Esophagus muscularis mucosa (tissue), 3 donors: ENCODE data around the gene LRP2BP.
"Not testable (repeated sequence)": the region's sequence is repeated elsewhere in the genome, so short reads cannot be mapped to it uniquely, and the experiment has no call there.

Experiments
- POLR2A ChIP-seq: fragments of 450-650 bp; IDR thresholded peaks from one replicate; pipeline ENCODE4 v1.6.1; 2017; ENCODE audit warnings: antibody characterized with exemption, moderate library complexity, mild to moderate bottlenecking, low read depth
- POLR2AphosphoS5 ChIP-seq, 2 donors: sonication (generic); formaldehyde crosslinking; IDR thresholded peaks; one replicate each; pipeline ENCODE4 v1.6.1; 2017; ENCODE audit warnings: antibody characterized with exemption in 2 of 2
- TF ChIP-seq, protein P1 (sequence below), 3 experiments: fragments of 200-600 bp in 2 of 3; fragments of 450-650 bp in 1 of 3; sonication (generic) in 2 of 3; IDR thresholded peaks; one replicate each; pipeline ENCODE4 v1.5.1; 2017 to 2019; ENCODE audit warnings: antibody characterized with exemption in 3 of 3, mild to moderate bottlenecking in 2 of 3, moderate library complexity in 1 of 3

DNA sequence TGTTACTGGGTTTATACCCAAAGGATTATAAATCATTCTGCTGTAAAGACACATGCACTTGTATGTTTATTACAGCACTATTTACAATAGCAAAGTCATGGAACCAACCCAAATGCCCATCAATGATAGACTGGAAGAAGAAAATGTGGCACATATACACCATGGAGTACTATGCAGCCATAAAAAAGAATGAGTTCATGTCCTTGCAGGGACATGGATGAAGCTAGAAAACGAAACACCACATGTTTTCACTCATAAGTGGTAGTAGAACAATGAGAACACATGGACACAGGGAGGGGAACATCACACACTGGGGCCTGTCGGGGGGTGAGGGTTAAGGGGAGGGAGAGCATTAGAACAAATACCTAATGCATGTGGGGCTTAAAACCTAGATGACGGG, 78.3 kb downstream of the LRP2BP start:
- TF ChIP-seq, protein P1, sequence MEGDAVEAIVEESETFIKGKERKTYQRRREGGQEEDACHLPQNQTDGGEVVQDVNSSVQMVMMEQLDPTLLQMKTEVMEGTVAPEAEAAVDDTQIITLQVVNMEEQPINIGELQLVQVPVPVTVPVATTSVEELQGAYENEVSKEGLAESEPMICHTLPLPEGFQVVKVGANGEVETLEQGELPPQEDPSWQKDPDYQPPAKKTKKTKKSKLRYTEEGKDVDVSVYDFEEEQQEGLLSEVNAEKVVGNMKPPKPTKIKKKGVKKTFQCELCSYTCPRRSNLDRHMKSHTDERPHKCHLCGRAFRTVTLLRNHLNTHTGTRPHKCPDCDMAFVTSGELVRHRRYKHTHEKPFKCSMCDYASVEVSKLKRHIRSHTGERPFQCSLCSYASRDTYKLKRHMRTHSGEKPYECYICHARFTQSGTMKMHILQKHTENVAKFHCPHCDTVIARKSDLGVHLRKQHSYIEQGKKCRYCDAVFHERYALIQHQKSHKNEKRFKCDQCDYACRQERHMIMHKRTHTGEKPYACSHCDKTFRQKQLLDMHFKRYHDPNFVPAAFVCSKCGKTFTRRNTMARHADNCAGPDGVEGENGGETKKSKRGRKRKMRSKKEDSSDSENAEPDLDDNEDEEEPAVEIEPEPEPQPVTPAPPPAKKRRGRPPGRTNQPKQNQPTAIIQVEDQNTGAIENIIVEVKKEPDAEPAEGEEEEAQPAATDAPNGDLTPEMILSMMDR (IDR thresholded peaks at IDR 0.05), result not testable (repeated sequence)
- TF ChIP-seq POLR2A; POLR2AphosphoS5 (IDR thresholded peaks at IDR 0.05): not testable (repeated sequence)
